Limb (tissue), 2 donors: ENCODE data around the gene HOXD13.

Experiments
- DNase-seq, 2 donors: peaks; one replicate each; pipeline ENCODE4 v3.0.0-alpha.2; 2016; ENCODE audit errors: extremely low spot score in 2 of 2

Gene HOXD13

DNA sequence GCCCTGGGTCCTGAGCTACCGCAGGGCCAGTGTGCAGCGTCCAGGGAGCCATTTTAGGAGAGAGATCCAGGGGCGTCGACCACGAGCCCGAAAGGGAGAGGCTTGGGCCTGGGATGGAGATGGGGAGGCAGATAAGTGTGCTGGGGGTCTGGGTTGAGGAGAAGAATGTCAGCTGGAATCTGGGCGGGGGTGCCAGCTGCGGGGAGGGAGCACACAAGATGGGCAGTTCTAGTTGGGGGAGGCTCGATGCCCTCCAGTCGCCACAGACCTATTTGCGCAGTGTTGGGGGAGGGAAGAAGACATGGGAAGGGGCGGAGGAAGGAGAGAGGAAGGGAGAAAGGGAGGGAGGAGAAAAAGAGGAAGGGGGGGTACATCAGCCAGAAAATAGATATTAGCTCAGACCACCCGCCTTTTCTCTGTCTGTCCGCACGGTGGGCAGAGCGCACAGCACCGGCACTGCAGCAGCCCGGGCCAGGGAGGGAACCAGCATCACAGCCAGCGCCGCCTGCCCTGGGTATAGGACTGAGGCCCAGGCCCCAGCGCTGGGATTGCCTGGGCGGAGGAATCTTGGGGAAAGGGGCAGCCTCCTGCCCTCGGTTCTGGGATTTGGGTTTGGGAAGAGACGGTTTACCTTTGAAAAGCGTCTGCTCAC, 12.7 kb downstream of the HOXD13 start:
- no peak for DNase-seq

DNA sequence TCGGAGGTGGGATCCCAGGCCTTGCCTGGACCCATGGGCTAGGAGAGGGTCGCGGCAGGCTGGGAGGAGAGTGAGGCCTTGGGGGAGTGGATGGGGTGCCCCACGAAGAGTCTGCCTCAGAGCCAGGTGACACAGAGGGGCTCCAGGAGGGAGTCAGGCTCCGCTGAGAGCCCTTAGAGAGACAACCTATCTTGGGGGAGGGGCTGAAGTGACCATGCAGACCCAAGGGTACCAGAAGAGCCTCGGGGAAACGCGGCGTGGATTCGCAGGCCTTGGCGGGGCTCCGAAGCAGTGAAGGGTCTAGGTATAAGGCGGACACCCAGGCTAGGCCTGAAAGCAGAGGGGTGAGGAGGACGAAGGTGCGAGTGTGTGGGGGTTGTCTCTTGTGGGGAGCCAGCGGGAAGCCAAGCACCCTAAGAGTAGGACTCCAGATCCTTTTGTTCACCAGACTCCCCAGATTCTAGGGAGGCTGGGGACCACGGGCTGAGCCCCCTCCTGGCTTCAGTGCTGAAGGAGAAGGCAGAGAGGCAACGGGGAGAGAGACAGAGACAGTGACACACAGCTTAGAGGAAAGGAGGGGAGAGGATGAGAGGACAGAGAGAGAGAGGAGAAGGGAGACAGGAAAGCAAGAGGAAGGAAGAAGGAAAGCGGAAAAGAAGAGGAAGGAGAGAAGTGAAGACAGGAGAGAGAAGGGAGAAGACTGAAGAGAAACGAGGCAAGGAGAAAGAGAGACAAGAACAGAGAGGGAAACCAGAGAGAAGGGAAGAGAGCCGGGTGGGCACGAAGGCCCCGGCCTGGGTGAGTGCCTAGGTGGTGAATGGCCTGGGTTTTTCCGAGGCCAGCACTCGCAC, 13.4 kb downstream of the HOXD13 start:
- no peak for DNase-seq

DNA sequence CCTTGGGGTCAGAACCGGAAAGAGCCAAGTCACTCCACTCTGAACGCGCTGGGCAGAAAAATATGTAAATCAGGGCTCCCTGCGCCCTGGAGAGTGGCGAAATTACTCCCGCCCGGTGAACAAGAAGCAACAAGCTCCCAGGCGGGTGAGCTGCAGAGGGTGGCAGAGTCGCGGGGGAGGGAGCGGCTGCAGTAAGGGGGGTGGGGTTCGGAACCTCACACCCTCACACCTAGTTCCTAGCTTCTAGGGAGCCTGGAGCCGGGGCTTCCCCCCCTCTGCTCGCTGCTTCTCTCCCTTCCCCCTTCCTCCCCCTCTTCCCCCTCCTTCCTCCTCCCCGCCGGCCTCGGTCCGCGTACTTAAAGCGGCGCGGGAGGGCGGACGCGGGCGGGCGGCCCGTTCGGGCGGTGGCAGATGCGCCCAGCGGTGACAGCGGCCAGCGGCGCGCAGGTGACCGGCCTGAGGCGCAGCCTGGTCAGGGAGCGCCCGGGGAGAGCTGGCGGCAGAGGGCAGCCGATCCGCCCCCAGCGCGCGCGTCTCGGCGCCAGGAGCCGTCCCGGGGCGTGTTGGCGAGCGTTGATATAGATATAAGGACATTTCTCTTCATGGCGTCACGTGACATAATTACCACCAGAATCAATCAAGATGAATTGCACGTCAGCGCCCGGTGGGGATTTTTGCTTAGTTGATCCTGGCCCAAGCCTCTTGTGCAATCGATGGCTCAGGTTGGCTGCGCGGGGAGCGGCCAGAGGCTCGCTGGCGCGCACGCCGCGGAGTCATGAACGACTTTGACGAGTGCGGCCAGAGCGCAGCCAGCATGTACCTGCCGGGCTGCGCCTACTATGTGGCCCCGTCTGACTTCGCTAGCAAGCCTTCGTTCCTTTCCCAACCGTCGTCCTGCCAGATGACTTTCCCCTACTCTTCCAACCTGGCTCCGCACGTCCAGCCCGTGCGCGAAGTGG, 14.3 kb downstream of the HOXD13 start, which contains the start of gene HOXD11:
HOXD11 (plus strand) TSS at position 700 of the 959 bp plus-strand sequence; CDS start at position 776, 76 bp downstream.
- no peak for DNase-seq

DNA sequence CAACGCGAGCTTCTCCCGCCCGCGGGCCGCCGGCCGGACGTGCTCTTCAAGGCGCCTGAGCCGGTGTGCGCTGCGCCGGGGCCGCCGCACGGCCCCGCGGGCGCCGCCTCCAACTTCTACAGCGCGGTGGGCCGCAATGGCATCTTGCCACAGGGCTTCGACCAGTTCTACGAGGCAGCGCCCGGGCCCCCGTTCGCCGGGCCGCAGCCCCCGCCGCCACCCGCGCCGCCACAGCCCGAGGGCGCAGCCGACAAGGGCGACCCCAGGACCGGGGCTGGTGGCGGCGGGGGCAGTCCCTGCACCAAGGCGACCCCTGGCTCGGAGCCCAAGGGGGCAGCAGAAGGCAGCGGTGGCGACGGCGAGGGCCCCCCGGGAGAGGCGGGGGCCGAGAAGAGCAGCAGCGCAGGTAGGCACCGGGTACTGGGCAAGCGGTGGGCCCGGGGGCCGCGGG, 15.2 kb downstream of the HOXD13 start:
- DNase-seq, result no peak

GRCh38 chr2:176109192-176109901, 16.8 kb downstream of the HOXD13 start:
- DNase-seq, result no peak

DNA sequence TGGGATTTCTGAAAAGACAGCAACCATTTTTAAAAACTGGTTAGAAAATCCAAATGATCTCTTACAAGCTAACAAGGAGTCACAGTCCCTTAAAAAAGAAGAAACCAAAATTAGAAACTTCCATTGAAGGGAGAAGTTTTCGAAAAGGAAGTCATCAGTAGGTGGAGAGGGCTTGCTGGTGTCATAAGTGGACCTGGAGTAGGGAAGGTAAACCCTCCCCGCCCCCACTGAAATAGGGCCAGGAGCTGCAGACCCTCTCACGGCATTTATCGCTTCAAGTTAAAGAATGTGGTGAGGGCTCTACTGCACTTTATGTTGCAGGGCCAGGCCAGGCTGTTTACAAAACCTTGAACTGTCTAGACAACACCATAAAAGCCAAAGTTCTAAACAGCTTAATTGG, 17.4 kb downstream of the HOXD13 start:
- DNase-seq, result no peak

DNA sequence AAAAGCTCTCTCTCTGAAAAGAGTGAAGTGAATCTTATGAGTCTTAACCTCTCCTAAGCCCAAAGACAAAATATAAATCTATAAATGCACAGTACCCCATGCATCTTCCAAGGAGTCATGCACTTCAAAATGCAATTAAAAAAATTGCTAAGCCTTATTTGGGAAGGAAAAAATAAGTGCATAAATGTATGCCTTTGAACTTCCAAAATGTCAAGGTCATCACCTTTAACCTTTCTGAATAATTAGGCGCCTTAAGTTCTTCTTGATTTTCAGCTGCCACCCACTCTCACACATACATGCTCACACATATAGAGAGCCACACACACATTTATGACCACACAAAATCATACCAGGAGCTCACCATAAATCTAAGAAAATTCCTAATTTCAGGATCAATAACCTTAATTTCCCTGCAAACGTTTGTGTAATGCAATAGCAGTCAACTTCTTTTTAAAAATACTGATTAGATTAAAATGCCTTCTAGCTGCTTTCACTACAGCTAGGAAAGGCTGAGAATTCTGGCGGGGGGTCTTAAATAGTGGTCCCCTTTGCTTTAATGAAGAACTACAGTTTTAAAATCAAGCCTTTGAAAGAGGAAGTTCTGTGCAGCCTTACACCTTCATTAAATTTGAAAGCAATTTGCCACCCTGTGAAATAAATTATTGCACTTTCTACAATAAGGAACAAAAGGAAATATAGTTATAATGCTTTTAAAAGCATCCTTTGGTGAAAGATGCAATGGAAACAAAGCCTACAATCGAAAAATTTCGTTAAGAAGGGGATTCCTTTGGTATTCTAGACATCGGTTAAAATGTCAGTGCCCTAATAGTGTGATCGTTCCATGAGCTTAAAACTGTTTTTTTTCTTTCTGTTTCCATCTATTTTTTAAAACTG, 18.1 kb downstream of the HOXD13 start:
- DNase-seq, result no peak

DNA sequence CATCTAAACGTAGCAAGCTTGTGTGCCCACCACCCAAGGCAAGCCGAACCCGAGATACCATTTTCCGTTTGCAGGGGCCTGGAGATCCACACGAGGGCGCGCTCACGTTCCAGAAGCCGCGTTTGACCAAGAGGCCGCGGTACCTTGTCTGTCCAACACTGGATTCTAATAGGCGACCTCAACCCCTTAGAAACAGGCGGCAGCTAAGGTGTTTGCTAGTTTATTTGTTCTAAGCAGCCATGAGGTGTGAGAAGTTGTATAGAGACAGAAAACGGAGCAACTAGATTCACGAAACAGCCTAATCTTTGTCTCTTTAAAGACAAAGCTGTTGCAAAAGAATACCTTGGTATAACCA, 18.8 kb downstream of the HOXD13 start:
- peak in 1 of 2 donors; percentile 88 for DNase-seq

GRCh38 chr2:176111846-176112374, 19.4 kb downstream of the HOXD13 start:
- no peak for DNase-seq

DNA sequence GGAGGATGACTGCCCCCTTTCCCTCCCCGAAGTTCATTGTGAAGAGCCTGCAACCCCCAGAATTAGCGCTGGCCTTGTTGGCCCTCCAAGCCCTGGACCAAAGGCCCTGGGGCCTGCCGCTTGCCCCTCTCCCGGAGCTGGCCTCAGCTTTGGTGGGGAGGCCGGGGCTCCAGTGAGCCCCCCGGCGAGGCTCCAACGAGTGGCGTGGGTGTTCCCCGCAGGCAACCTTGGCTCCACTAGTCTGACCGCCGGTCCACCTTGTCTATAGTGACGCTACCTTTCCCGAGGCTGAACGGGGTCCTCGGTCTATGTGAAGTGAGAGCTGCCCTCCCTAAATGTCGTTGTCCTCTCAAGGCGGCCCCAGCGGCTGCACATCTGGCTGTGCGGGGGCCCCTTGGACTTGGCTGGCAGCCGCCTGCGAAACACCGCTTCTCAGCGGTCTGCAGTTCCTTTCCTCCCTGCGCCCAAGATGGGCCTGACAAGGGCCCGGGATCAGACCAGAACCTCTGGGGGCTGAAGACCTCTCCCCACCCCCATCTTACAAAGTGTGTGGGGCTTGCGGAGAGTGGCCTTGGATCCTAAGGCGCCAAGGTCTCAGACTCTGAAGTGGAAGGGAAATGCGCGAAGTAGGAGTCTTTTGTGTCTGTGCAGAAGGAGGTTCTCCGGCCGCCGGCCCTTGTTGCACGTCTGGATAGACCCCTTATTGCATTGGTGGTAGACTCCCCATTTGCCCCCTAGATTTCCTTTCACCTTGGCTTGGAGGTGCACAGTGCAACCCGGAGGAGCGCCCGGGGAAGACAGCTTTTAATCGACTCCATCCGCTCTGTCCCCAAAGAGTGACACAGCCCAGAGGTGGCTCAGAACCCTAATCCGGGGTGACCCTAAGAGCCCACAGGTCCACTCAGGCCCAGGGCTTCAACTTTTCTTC, 20.1 kb downstream of the HOXD13 start:
- no peak for DNase-seq

DNA sequence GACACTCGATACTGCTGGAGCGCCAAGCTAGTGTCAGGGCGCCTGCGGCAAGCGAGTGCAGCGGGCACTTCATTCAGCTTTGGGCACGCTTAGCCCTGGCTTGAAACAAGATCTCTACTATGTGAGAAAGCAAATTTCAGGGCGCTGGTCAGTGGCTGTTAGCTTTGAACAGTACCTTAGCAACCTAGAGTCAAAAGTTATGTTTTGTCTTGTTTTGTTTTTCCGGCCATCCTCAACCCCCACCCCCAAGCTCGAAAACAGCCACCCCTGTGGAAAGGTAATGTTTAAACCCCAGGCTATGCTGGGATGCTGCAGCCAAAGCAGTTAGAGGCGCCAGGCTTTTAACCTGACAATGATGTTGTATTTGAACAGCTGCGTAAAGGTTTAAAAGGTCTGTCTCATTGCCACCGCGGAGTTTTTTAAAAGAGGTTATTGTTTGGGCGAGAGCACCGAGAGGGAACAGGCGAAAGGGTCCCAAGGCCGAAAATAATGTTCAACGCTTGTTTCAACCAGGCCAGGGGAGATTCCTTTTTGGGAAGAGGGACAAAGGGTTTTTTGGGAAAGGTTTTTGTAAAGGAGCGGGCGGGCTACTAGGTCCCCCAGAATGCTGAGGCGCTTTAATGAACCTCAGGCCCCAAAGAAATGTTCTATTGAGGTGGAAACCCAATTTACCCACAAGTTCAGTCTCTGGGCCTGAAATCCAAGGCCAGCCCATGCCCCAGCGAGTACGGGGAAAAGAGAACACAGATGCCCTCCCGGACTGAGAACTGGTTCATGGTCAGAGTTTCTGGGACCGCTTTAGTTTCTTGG, 21.8 kb downstream of the HOXD13 start:
- DNase-seq, result no peak

GRCh38 chr2:176114930-176115625, 22.6 kb downstream of the HOXD13 start:
- no peak for DNase-seq

DNA sequence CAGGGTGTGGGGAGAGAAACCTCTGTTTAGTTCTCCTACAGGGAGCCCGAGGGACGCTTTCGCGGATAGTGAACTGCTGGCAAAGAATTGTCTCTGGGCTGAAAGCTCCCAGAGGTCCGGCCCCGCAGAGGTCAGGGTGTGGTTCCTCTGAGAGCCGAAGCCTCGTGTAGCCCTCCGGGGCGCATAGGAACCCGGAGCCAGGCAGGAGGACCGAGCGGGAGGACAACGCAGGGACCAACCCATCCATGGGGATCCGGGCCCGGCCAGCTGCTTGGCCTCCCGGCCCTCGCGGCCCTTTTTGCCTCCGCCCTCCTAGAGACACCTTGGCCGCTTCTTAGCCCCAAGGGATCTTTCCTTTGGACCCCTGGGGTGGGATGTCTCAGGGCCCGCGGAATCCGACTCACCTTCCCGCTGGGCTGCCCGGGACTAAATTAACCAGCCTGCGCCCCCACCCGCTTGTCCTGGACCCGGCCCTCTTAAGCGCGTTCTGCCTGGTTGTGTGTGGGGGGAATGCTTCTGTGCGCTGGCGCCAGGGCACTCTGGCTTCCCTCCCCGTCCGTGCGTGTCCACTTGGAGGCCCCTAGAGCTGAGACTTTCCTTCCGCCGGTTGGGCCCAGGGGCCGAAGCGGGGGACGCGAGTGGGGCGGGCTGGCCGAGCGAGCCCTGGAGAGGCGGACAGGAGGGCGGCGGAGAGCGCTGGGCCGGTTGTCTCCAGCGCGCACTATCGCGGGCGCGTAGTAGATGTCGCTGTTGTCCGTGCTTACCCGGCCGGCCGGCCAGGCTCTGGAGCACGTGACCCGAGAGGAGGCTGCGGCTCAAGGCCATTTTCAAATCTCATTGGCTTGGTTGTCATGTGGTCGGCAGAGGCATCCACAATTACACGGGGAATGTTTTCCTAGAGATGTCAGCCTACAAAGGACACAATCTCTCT, 23.6 kb downstream of the HOXD13 start, which contains the start of gene HOXD10:
HOXD10 (plus strand) TSS at position 896 of the 931 bp plus-strand sequence. CDS start 56 bp downstream, outside the sequence.
- no peak for DNase-seq

GRCh38 chr2:176117162-176117822, 24.8 kb downstream of the HOXD13 start:
- peak in 1 of 2 donors; percentile 43 for DNase-seq

GRCh38 chr2:176117823-176118371, 25.4 kb downstream of the HOXD13 start:
- DNase-seq, result no peak
